Measurements from ENCODE around the gene CEACAM7. TPM values are rescaled to one million over a fixed set of nuclear protein-coding genes. Genes with fewer than 3 reads are reported as not detected.
"Not testable (repeated sequence)": the region's sequence is repeated elsewhere in the genome, so short reads cannot be mapped to it uniquely, and the experiment has no call there.

The CEACAM7 gene
- total and polyA plus RNA-seq, 2 experiments from 2014 or later = not detected

DNA sequence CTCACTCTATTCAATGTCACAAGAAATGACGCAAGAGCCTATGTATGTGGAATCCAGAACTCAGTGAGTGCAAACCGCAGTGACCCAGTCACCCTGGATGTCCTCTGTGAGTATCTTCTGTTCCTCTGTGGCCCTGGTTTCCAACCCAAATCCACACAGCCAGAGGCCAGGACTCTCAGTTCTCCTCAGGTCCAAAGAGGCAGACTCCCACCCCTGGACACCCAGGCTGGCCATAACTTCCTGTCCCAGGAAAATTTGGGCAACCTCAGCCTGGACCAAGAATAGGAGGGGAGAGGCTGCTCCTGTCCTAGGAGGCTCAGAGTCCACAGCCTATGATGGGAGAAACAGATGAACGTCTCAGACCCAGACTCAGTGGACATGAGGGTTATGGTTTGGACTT is 32.0 kb upstream of the CEACAM7 start:
- Histone ChIP-seq H3K27ac (no peak overlapping the region), H3K9me3 (ENCODE audit: low read depth) (no peaks in the 10 kb centered on the region)

DNA sequence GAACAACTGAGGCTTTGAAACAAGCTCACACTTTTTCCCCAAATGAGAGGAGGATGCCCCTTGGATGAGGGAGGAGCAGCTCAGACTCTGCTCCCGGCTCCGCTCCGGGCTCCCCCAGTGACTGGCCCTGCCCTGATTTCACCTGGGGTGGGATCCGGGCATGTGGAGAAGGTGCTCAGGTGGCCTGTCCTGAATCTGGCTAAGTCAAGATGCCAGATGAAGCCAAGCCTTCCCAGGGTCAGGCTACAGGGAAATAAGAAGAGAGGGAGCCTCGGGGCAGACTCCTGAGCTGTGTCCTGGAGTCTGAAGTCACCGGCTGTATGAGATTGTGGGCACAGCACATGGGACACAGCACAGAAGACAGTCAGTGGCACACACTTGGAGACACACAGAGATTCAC is 30.7 kb upstream of the CEACAM7 start:
- DNase-seq (ENCODE audit: low read depth in 1 of 2, low spot score in 1 of 2) = no peak
- Histone ChIP-seq H3K4me1 (ENCODE audit: low read depth) (no peaks in the 10 kb centered on the region), H3K4me3 (no peak overlapping the region), H3K9me3 (ENCODE audit: low read depth) (no peaks in the 10 kb centered on the region), H3K27me3 (no peaks in the 10 kb centered on the region), H3K36me3 (no peaks in the 10 kb centered on the region), H3K27ac (no peak overlapping the region)
- no peak for TF ChIP-seq CTCF (IDR thresholded peaks at IDR 0.05; ENCODE audit: low read depth, low read length)

More for the DNA sequence above, 32.0 kb upstream of the CEACAM7 start:
- no peaks in the 10 kb centered on the region for H3K27me3 ChIP-seq
- no peaks in the 10 kb centered on the region for H3K36me3 ChIP-seq
- DNase-seq (ENCODE audit: low read depth in 1 of 2, low spot score in 1 of 2) = no peak
- TF ChIP-seq CTCF (IDR thresholded peaks at IDR 0.05; ENCODE audit: low read depth, low read length) = no peak
- H3K4me3 ChIP-seq = no peak overlapping the region
- H3K4me1 ChIP-seq (ENCODE audit: low read depth) = no peaks in the 10 kb centered on the region

GRCh38 chr19:41714598-41714997 is 26.5 kb upstream of the CEACAM7 start:
- no peak for TF ChIP-seq CTCF (IDR thresholded peaks at IDR 0.05; ENCODE audit: low read depth, low read length)
- Histone ChIP-seq H3K9me3 (ENCODE audit: low read depth) (no peaks in the 10 kb centered on the region), H3K27ac (no peak overlapping the region), H3K36me3 (no peaks in the 10 kb centered on the region), H3K4me1 (ENCODE audit: low read depth) (no peaks in the 10 kb centered on the region), H3K27me3 (no peaks in the 10 kb centered on the region), H3K4me3 (no peak overlapping the region)
- no peak for DNase-seq (ENCODE audit: low read depth in 1 of 2, low spot score in 1 of 2)

DNA sequence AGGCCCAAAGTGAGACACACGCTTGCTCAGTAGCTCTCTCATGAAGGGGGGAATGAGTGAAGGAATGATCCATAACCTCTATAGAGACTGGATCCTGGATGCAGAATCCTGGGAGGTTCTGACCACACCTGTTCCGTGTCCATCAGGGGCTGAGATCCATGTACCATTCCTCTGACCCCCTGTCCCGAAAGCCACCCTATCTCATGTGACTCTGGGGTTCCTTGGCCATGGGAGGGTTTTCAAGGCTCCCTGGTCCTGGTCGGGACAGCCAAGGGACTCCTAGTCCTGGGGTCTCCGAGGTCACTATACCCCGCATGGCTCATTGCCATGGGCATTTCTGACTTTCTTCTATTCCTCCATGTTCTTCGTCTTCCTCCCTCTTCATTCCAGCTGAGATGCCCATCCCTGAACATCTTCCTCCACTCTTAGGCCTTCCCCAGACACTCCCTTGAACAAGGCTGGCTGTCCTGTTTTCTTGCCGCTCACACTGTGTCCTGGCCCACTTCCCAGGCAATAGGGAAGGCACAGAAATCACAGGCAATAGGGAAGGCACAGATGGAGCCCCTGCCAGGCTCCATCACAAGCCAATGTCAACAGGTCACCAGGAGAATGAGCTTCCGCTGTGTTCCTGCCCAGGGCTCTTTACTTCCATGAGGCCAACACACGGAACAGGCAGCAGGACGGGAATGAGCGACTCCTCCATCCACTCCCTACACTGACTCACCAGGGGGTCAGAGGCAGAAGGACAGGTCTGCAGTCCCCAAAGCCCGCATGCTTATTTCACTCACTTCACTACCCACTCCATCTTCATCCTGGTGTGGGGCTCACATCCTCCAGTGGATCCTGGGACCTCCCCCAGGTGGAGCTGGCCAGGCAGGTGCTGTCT is 23.5 kb upstream of the CEACAM7 start:
- Histone ChIP-seq H3K27me3 (no peaks in the 10 kb centered on the region), H3K36me3 (no peaks in the 10 kb centered on the region), H3K4me1 (ENCODE audit: low read depth) (no peaks in the 10 kb centered on the region), H3K9me3 (ENCODE audit: low read depth) (no peaks in the 10 kb centered on the region), H3K4me3 (no peak overlapping the region), H3K27ac (no peak overlapping the region)
- TF ChIP-seq CTCF (IDR thresholded peaks at IDR 0.05; ENCODE audit: low read depth, low read length) = no peak
- DNase-seq (ENCODE audit: low read depth in 1 of 2, low spot score in 1 of 2) = no peak

DNA sequence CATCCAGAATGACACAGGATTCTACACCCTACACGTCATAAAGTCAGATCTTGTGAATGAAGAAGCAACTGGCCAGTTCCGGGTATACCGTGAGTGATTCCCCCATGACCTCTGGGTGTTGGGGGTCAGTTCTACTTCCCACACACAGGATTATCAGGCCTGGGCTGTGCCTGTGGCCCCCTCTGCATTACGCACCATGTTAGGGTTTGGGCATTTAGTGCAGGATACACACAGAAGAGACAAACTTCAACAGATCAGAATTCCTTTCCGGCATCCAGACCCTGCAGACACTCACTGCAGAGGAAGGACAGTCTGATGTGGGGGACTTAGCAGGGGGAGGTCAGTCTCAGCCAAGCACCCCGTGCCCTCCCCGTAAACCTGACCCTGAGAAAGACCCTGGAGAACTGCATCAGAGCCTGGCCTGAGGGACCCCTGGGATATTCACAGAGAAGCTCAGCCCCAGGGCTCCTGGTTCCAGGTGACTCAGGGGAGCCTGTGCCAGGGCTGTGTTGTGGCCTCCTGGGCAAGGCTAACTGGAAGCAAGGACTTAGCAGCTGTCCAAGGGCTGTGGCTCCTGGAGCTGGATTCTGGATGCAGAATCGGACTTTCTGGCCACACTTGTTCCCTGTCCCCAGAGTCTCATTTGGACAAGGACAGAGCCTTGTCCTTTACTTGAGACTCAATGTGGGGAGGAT is 22.0 kb upstream of the CEACAM7 start:
- no peaks in the 10 kb centered on the region for H3K27me3 ChIP-seq
- no peak for TF ChIP-seq CTCF (IDR thresholded peaks at IDR 0.05; ENCODE audit: low read depth, low read length)
- no peak for DNase-seq (ENCODE audit: low read depth in 1 of 2, low spot score in 1 of 2)
- H3K4me3 ChIP-seq = no peak overlapping the region
- H3K9me3 ChIP-seq (ENCODE audit: low read depth) = no peaks in the 10 kb centered on the region
- no peaks in the 10 kb centered on the region for H3K4me1 ChIP-seq (ENCODE audit: low read depth)
- H3K27ac ChIP-seq = no peak overlapping the region
- no peaks in the 10 kb centered on the region for H3K36me3 ChIP-seq

- not testable (repeated sequence) for H3K27ac ChIP-seq; H3K27me3 ChIP-seq; H3K4me3 ChIP-seq; H3K4me1 ChIP-seq (ENCODE audit: low read depth); H3K36me3 ChIP-seq; DNase-seq (ENCODE audit: low read depth in 1 of 2, low spot score in 1 of 2); H3K9me3 ChIP-seq (ENCODE audit: low read depth)
Observed at GRCh38 chr19:41709516-41709915, 21.4 kb upstream of the CEACAM7 start.

Measured in cardiac muscle cell (in vitro differentiated cells and primary cell).